Measurements from ENCODE around the gene DLX4.

The DLX4 gene, protein sequence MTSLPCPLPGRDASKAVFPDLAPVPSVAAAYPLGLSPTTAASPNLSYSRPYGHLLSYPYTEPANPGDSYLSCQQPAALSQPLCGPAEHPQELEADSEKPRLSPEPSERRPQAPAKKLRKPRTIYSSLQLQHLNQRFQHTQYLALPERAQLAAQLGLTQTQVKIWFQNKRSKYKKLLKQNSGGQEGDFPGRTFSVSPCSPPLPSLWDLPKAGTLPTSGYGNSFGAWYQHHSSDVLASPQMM

DNA sequence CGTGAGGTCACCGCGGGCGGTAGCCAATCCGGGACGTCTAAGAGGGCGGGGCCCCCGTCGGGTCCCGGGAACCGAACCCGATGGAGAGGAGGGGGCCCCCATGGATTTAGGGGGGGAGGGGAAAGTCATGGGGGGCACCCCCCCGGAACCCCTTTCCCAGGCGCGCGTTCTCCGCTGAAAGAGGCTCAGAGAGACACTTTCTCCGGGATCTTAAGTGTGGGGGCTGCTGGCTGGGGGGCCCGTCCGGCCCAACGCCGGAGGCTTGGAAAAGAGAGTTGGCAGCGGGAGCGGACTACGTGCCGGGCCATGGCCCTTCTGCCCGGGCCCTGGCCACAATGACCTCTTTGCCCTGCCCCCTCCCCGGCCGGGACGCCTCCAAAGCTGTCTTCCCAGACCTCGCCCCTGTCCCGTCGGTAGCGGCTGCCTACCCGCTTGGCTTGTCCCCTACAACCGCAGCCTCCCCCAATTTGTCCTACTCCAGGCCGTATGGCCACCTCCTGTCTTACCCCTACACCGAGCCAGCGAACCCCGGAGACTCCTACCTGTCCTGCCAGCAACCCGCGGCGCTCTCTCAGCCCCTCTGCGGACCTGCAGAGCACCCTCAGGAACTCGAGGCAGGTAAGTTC, at the start of gene DLX4:
Gene DLX4 (plus strand): TSS at position 57 of the 626 bp plus-strand sequence. CDS start 279 bp downstream, at position 336.
- no peak for DNase-seq (ENCODE audit: low read depth)

DNA sequence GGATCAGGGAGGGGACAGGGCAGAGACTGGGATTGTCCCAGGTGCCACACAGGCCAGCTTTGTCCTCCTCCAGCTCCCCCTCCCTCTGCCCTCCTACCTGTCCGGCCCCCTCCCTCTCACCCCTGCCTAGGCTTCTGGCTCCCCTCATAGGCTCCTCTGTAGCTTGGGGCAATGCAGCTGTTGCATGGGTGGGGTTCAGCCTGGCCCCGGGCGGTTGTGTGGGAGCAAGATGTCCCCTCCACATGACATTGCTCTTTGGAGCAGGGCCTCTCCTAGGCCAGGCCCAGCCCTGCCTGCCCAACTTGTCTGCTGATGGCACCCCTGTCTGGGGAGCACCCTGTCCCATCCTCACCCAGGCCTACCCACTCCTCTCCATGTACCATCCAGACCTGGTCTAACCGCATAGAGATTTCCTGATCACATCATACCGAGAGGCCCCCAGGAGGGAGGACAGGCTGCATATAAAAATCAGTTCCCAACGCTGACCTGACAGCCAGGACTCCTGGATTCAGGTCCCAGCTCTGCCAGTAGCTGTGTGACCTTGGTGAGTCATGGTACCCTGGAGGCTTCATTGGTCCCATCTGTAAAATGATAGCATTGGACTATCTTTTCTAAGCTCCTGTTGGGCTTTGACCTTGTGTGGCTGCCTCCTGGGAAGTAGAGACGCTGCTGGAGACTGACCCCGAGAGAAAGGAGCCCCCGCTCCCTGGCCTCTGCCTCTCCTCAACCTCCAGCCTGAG, 48.8 kb upstream of the DLX4 start:
- no peak for DNase-seq (ENCODE audit: low read depth)

DNA sequence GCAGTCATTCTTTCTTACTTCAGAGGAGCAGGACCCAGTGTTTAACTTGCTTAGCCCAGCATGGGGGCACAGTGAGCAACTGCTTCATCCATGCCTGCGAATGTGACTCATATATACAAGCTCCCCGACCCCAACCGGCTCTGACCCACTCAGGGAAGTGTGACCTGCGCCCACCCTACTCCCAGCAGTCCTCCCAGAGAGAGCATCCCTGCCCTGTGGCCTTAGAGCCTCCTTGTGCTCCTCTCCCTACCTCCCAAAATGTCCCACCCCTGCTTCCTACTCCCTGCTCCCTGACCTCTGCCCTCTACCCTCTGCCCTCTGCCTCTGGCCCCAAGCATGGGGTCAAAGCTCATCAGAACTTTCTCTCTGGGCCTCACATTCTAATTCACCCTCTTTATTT, 46.9 kb upstream of the DLX4 start:
- no peak for DNase-seq (ENCODE audit: low read depth)

DNA sequence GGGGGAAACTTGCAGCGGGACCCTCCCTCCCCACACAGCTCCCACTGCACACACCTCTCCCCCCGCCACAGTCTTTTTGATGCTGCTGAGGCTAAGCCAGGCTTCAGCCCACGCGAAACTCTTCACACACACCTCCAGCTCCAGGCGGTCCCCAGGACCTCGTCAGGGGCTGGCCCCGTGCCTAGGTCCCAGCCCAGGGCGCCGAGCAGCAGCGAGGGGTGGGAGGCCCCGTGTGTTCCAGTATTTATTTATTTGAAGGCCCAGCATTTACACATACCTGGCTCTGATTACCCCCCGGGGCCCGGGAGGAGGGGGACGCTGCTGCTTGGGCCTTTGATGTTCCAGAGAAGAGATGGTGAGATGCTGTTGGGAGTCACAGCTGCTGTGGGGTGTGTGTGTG, 44.9 kb upstream of the DLX4 start:
- DNase-seq (ENCODE audit: low read depth), result no peak

DNA sequence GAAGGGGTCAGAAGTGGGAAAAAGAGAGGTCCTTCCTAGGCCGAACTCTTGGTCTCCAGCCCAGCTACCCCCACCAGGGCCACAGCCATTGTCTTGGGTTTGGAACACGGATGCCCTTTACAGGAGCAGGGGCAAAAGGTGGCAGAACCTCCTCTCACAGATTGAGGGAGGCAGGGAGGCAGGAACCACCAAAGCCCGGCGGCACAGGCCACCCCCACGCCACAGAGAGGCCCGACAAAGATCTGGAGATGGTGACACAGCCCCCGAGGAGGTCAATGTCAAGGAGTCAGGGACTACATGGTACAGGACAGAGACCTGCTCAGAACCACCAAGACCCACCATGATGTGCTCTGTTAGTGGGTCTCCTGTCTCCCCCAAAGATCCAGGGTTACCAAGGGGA, 44.4 kb upstream of the DLX4 start:
- no peak for DNase-seq (ENCODE audit: low read depth)

DNA sequence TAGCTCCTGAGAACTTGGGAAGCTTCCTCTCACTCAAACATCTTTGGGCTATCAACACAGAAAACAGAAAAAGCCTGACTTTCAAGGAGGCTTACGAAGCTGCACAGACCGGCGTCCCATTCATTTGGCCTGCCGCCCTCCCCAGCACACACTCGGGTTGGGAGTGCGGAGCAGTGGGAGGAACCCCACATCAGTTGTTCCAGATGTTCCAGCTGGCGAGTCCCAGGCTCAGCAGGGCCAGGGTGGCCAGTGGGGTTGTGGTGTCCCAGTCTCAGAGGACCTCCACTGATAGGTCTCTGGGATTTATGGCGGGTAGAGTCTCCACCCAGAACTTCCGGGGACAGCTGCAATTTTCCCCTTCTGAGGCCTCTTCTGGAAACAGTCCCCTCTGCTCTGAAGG, 43.1 kb upstream of the DLX4 start:
- DNase-seq (ENCODE audit: low read depth), result no peak

DNA sequence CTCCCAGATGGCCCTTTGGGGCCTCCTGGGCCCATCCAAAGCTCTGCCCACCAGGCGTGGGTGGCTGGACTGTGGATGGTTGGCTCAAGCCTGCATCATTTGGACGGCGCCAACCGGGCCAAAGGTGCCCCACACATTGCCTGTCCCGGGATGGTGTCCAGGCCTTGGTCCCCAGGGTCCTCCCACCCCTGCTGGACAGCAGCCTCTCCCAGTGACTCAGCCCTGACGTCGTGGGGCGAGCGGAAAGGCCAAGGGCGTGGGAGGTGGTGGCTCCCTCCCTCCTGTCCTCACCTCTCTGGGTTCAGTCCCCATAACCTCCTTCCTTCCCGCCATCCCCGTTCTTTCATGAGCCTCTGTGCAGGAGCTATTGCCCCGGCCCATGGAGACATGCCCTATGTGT, 42.1 kb upstream of the DLX4 start:
- DNase-seq (ENCODE audit: low read depth), result no peak

DNA sequence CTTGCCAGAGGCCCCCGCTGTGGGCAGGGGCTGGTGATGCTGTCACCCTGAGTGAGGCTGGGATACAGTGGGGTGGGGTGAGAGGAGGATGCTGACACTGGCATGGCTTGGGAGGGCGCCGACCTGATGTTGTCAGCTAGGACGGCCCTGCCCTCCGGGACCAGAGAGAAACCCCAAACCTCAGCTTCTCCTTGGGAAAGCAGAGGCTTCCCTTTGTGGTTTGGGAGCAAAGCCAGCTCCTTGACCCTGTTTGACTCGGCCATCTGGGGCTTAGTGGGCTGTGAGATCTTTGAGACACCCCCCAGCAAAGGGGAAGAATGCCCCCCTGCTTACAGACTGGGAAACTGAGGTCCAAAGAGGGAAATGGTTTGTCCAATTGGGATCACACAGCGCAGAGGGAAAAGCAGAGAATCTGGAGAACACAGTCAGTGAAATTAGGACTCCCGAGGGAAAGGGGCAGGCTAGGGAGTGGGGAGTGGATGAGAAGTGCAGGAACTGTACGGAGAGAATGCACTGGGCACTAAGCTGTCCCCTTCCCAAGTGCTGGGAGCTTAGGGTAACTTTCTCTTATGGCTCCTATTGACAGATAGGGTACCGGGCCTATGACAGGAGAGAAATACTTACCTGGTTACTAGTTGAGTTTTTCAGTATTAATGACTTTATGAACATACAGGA, 40.7 kb upstream of the DLX4 start:
- DNase-seq (ENCODE audit: low read depth), result no peak

DNA sequence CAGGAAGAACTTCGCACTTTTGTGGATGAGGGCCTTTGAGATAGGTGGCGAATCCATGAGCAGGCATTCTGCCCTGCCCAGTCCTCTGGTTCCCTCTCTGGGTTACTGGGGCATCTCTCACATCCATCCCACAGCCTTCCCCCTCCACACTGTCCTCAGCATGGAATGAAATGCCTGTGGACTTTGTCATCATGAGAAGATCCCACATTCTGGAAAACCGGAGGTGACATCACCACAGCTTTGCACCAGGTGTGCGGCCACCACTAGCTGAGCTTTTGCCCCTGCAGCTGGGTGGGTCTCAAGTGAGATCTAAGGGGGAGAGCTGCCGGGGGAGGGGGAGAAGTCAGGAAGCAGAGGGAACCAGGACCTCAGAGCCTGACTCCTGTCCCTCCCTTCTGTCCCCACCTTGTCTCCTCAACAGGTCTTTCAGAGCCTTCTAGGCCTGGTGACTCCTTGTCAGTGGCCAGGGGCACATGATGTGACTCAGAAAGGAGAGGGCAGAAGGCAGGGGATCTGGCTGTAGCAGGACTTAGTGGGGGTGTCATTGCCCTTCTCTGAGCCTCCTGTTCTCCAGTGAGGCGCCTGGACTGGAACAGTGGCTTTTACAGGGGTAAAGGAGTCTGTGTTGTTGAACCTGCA, 40.0 kb upstream of the DLX4 start:
- no peak for DNase-seq (ENCODE audit: low read depth)

DNA sequence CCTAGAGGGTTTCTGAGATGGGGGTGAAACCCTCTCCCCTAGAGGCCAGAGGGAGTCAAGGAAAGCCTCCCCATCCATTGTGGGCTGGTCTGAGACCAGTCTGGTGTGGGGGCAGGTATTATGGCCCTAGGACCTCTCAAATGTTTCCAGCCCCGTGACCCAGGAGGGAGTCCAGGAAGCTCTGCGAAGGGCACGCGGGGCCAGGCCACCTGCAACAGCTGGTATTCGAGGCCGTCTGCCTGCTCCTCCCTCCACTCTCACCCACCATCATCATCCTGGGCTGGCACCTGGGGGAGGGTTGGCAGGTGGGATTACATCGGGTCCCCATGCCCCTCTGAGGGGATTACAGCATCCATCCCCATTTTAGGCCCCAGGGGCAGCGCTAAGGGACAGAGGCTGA, 38.1 kb upstream of the DLX4 start:
- no peak for DNase-seq (ENCODE audit: low read depth)

DNA sequence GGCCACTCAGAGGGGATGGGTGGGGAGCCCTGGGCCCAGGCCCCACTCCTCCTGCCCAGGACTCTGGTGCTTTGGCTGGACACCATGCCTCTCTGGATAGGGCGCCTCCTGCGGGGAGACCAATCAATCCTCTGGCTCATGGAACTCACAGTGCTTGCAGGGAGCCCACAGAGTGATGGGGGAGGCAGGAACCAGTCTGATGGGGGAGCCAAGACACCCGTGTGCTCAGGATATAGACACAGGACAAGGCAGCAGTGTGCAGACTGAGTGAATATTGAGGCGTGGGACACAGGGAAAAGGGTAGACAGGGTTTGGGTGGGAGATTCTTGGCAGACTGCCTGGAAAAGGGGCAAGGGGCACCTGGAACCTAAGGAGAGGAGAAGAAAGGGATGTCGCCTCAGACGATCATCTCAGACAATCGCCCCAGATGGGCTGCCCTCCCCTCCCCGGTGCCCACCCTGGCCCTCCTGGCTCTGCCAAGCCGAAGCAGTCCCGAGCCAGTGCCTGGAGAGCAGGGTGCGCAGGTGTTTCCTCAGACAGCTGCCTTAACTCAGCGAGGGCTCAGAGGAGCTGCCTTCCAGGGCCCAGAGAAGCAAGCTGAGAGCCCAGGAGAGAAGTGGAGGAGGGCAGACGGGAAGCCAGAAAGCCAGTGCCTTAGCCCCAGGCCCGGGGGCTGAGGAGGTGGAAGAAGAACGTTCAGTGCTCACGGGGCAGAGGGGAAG, 37.4 kb upstream of the DLX4 start:
- no peak for DNase-seq (ENCODE audit: low read depth)

DNA sequence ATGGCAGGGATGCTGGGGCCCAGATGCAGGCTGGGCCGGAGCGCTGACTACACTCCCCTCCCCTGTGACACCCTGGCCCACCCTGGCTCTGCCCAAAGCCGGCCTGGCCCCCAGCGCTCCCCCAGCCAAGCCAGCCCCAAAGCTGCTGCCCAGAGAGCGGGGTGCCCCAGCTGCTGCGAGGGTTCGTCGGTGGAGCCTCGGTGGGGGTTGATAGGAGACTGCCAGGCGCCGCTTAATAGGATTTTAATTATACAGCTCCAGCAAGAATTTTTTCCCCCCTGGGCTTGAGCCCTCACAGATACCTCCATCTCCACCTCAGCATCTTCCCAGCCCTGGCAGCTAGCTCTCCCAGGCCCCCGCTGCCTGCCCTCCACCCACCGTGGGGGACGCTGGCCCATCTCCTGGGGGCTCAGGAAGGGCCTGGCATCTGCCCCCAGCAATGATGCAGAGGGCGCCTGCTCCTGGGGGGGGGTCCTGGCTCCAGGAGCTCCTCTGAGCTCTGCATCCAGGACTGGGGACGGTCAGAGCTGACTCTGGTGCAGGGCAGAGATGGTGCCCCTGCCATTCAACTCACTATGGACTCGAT, 36.8 kb upstream of the DLX4 start:
- no peak for DNase-seq (ENCODE audit: low read depth)

DNA sequence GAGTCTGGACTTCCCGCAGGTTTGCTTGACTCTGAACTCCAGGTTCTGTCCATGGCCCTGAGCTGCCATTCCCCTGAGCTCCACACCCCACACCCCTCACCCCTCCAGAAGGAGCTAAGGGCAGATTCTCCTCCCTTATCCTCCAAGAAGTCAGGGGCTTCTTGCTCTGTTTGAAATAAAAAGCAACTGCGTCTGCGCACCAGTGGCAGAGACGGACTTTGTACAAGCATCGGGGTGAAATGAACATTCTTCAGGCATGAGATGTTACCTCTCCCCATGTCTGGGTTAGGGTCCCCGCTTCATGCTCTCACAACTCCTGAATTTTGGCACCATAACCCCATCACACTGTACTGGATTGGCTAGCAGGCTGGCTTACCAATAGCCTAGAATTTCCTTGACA, 36.1 kb upstream of the DLX4 start:
- no peak for DNase-seq (ENCODE audit: low read depth)

DNA sequence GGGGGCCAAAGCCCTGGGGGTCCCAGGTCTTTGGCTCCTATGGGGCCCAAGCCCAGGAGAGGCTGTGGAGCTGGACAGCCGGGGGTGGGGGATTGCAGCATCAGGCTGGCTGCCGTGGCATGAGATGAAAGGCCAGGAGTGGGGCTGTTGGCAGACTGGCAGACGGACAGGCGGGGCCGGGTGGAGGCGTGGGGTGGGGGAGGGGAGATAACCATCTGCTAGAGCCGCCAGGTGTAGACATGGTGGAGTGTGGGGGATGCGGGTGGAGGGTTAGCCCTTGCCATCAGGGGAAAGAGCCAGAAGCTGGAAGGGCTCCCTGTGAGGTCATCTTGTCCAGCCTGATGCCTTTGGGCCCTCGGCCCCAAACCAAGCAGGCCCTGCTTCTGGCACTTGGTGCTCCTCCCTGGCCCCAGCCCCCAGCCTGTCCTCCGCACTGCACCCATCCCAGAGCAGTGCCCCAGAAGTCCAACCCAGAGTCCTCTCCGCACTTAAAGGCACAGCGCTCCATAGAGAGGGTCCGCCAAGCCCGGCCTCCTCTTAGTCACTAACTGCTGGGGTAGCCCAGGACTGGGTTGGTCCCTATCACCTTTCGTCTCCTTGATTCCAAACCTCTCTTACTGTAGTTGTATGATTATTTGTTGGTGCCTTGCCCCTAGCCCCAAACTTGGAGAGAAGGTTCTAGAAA, 33.3 kb upstream of the DLX4 start:
- DNase-seq (ENCODE audit: low read depth), result no peak

DNA sequence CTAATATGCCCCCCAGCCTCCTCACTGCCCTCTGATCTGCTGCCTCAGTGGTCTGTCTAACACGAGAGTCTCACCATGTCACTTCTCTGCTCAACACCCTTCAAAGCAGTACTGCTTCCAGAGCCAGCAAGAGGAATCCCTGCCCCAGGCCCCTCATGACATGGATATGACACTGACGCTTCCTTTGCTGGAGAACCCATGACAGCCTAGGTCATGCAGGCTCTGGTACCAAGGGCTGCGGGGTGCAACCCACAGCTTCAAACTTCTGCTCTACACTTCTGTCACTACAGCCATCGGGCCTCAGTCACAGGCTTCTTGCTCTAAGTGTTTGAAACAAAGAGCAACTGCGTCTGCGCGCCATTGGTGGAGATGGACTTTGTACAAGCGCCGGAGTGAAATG, 32.6 kb upstream of the DLX4 start:
- DNase-seq (ENCODE audit: low read depth), result no peak

DNA sequence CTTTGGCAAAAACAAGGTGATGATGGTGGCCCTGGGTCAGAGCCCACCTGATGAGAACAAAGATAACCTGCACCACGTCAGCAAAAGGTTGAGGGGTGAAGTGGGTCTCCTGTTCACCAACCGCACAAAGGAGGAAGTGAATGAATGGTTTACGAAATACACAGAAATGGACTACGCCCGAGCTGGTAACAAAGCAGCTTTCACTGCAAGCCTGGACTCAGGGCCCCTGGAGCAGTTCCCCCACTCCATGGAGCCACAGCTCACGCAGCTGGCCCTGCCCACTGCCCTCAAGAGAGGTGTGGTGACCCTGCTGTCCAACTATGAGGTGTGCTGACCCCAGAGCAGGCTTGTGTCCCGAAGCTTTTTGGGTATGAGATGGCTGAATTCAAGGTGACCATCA, 29.7 kb upstream of the DLX4 start:
- no peak for DNase-seq (ENCODE audit: low read depth)

DNA sequence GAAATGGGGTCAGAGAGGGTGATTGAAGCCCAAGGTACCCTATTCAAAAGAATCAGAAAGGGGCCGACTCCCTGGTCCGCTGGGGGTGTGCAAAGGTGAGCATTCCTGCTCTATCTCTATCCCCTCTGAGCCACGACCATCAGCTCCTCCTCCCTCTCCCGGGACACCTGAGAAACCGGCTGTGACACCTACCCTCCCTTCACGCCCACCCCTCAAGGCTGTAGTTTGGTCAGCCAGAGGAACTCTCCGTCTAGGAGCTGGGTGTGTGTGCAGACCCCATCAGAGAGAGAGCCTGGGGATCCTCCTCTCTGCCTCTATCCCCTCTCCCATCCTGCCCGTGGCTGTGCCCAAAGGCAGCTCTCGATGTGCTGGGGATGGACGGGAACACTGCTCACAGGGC, 27.6 kb upstream of the DLX4 start:
- no peak for DNase-seq (ENCODE audit: low read depth)

DNA sequence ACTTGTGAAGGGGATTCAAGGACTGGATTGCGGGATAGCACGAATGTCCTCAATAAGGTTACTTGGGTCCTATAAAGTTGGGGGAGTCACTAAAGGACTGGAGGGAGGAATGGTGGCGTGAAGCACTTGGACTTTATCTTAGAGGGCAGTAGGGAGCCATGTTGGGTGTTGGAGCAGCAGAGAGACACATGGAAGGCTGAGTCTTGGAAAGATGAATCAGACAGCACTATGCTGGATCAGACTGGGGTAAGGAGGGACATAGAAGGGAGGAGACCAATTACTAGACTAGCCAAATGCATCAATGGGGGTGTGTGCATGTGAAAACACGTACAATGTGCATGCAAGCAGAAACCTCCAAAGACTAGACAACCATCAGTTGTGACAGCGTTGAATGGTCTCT, 26.0 kb upstream of the DLX4 start:
- DNase-seq (ENCODE audit: low read depth), result no peak

DNA sequence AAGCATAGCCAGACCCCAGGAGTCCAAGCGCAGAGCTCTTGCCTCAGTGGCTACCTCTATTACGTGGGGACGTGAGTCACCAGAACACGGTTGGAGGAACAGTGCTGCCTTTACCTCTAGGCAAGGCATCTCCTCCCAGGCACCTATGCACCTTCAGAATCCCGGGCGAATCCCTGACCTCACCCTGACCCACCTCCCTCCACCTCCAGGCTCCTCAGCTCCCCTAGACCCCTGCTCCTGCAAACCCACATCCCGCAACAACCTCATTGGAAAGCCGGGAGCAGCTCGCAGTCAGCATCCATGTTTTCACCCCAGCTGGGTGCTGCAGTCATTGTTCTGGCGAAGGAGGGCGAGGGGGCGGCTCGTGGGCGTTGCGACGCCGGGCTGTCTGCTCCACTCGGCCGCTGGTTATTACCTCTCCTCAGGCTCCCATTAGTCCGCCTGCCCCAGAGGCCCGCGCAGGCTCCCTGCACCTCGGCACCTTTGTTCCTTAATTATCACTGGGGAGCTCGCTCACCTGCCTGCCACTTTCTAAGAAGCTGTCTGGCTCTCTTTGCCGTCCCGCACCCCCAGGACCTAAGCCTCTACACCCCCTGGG, 24.6 kb upstream of the DLX4 start:
- no peak for DNase-seq (ENCODE audit: low read depth)

DNA sequence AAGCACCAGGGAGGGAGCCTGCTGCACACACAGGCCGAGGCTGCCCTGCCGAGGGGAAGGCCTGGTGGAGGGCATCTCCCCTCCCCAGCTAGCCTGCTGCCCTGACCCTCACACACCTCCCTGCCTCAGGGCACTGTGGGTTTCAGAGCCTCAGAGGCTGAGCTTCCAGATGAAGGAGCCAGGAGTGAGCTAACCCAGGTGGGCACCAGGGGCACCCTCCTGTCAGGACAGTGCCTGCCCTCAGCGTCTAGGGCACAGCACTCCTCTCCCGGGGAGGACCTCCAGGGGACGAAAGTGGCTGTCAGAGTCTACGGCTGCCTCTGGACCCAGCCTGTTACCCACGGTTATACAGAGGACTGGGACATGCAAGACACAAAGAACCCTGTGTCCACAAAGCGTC, 22.8 kb upstream of the DLX4 start:
- DNase-seq (ENCODE audit: low read depth), result no peak
